ENCODE measurements around the gene DET1.

- TF ChIP-seq, protein P1, sequence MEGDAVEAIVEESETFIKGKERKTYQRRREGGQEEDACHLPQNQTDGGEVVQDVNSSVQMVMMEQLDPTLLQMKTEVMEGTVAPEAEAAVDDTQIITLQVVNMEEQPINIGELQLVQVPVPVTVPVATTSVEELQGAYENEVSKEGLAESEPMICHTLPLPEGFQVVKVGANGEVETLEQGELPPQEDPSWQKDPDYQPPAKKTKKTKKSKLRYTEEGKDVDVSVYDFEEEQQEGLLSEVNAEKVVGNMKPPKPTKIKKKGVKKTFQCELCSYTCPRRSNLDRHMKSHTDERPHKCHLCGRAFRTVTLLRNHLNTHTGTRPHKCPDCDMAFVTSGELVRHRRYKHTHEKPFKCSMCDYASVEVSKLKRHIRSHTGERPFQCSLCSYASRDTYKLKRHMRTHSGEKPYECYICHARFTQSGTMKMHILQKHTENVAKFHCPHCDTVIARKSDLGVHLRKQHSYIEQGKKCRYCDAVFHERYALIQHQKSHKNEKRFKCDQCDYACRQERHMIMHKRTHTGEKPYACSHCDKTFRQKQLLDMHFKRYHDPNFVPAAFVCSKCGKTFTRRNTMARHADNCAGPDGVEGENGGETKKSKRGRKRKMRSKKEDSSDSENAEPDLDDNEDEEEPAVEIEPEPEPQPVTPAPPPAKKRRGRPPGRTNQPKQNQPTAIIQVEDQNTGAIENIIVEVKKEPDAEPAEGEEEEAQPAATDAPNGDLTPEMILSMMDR (IDR thresholded peaks at IDR 0.05; ENCODE audit: low read length) = no peak
- TF ChIP-seq EZH2 (optimal IDR thresholded peaks at IDR 0.05; ENCODE audit: low read depth, low read length) (no peak), EZH2phosphoT487 (IDR thresholded peaks at IDR 0.05; ENCODE audit: low read length) (no peak)
These were observed 55.3 kb downstream of the DET1 start for GRCh38 chr15:88491158-88491557.

Data from MM.1S (cell line).